ENCODE data around the gene C9orf72.
"Not testable (repeated sequence)": the region's sequence is repeated elsewhere in the genome, so short reads cannot be mapped to it uniquely, and the experiment has no call there.

C9orf72 gene

DNA sequence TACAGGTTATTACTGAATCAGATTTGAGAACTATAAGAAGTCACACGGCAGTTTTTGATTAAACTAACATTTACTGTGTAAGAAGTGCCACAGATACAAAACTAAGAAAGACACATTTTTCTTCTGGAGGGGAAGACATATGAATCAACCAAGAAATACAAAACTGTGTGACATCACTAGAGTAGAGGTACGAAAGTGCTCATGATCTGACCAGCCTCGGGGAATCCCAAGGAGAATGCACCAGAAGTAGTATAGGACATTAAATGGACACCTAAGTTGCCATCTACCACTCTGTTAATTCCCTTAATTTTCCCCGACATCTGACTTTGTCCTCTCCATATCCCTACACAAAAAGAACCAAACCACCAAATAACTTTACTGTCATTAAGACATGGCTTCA, 54.5 kb downstream of the C9orf72 start:
- DNase-seq, result no peak
- no peak for ATAC-seq

DNA sequence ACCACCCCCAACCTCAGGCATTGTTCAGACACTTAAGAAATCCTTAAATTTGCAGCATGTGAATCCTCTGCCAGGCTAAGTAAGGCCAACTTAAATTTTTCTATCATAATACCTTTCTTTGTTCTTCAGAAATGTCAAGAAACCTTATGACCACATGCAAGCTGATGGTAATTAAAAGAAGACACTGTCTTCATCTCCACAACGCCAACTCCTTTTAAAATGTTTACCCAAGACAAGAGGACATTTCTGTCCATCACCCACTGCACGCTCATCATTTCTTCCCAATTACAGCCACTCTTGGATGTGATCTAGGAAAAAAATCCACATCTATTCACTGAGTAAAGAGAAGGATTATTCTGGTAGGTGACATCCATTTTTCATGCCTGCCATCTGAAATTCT, 55.3 kb downstream of the C9orf72 start:
- DNase-seq, result no peak
- no peak for ATAC-seq

DNA sequence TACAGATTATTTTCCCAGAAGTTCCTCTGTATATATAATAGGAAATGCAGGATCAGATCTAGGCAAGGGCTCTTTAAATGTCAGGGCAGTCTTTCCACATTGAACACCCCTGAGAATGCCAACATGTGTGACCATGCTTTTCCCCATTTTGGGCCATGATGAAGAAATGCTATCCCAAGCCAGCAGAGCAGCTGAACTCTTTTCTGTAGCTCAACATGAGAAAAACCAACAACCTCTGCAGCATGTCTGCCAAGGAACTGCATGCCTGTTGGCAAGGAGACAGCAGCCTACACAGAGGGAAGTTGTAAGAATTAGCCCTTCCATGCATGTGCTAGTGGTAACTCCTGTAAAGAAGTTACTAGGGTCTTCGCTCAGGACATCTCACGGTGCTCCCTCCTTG, 58.7 kb downstream of the C9orf72 start:
- ATAC-seq (no peak), DNase-seq (no peak)

DNA sequence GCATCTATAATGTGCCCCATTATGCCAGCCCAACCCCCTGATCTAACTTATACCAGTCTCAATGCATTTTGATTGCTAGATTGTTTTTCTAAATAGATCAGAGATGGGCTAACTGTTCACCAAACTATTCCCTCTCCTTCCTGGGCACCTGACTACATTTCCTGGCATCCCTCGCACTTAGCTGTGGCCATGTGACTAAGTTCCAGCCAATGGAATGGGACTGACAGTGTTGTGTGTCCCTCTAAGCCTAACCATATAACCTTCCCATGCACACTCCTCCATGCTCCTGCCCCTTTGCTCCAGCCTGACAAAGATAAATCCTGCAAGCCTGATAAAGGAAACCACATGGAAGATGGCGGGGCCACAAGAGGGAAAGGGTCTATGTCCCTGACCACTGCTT, 61.5 kb downstream of the C9orf72 start:
- ATAC-seq (no peak), DNase-seq (no peak)

DNA sequence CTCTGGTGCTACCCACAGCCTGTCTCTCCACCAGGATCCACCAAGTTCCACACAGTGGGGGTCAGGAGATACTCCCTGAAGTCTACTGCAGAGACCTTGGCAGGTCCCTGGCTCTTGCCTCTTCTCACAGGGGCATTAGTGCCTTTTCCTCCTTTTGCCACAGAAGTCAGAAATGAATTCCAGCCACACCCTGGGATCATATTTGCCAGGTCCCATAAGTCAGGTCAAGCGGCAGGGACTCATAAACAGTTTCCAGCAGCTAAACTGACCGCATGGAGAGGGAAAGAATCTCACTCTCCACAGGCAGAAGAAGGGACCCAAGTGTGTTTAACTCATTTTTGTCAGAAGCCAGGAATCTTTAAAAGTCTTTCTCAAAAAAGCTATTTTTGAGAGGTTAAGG, 62.5 kb downstream of the C9orf72 start:
- ATAC-seq, result no peak
- no peak for DNase-seq

DNA sequence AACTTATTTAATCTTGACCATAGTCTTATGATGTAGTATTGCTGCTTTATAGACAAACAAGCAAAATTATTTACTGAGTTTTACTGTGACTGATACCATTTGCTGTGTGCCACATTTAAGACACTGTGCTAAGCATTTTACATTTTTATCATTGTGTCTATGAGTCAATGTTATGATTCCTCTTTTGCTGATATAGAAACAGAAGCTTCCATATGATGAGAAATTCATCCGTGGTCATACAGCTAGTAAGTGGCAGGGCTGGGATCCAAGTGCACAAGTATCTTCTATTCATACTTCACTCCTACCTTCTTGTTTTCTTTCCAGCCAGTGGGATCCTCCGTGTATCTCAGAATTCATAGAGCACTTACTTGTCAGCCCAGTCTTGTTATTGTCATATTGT, 66.3 kb downstream of the C9orf72 start:
- DNase-seq, result no peak
- no peak for ATAC-seq

DNA sequence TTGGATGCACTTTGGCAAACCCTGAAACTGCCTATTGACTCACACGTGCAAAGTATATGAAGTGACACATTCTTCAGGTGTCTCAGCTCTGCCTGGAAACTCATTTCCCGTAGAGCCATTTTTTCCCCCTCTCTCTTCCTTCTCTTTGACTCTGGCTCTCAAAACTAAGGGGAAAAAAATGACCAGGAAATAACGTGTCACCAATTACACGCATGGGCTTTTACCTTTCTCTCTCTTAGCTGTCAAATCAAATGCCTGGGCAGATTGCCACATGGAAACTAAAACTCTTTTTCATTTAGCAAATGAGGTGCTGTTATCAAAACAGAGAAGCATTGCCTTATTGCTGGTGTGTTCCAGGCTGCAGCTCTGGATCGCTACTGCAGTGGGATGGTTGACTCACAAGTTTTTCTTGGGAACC, 67.5 kb downstream of the C9orf72 start:
- DNase-seq (no peak), ATAC-seq (peak; percentile 71)

DNA sequence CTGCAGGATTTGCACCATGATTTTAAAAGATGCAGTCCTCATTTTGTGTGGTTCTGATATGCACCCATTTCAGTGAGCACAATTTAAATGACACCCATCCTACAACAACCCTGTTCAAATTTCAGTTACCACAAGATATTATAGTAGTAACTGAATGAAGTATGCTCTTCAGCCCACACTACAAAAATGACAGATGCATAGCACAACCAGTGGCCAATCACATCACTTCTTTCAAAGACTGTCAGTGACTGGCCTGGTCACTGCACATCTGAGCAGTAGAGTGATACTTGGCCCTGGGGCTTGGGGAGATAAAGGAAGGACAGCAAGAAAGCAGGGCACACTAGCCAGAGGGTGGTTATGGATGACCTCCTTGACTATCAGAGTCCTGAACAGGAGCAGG, 69.0 kb downstream of the C9orf72 start:
- ATAC-seq (no peak), DNase-seq (no peak)

DNA sequence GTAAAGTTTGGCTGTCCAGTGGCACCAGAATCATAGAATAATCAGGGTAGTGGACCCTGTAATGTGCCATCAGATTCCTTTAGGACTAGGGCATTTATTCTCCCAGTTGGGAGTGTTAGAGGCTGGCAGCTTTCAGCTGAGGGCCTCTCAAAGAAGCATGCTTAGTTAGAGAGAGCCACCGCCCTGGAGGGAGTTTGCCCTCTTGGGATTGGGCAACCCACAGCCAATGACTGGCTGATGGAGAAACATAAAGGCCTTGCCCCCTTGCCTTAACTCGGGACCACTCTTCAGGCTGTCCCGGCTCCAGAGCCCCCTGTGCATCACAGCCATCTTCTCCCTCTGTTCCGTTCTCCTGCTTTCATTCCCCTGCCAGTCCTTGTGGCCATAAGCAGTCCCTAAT, 69.7 kb downstream of the C9orf72 start:
- DNase-seq (no peak), ATAC-seq (no peak)

DNA sequence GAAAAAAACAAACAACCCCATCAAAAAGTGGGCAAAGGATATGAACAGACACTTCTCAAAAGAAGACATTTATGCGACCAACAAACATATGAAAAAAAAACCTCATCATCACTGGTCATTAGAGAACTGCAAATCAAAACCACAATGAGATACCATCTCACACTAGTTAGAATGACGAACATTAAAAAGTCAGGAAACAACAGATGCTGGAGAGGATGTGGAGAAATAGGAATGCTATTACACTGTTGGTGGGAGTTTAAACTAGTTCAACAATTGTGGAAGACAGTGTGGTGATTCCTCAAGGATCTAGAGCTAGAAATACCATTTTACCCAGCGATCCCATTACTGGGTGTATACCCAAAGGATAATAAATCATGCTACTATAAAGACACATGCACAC, 72.4 kb downstream of the C9orf72 start:
- not testable (repeated sequence) for ATAC-seq, DNase-seq

DNA sequence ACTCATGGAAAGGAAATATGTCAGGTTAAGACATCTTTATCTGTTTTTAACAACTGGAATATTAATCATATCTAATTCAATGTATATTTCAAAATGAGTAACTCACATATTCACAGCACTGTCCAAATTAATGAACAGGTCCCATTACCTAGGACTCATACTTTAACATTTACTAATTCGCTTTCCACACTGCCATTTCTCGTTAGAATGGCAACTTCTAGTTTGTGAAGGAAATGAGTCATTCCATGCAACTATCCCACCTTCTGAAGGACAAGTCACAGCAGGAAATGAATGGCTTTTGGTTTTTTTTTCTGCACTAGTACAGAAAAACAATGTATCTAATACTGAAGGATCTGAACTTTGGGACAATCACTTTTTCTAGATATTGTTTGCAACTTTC, 73.8 kb downstream of the C9orf72 start:
- no peak for DNase-seq
- peak; percentile 89 for ATAC-seq

DNA sequence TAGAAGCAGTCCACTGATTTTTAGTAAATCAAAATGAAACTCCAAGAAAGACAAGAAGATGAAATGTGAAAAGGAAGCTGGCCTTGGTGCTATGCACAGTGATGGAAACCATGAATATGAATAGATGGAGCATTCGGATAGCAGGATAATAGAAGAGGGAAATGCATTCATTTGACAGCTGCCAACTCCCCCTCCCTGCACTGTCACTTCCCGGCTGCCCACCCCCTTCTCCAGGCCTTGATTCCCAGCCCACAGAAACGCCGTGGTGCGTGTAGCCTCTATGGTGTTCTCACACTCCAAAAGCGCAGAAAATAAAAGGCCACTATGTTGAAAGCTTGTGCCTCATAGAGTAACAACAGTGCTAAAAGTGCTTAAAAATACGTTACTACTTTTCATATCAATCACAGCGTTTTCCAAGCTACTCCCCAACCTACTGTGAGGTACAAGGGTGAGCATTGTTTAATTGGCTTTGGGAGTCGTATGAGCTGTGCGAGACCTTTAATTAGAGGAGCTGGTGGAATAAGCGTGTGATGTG, 75.3 kb downstream of the C9orf72 start:
- DNase-seq, result no peak
- no peak for ATAC-seq
